IMR-90 (cell line): ENCODE results near the gene FOXP4. TPM values are rescaled to one million over a fixed set of nuclear protein-coding genes. Genes with fewer than 3 reads are reported as not detected.
"Not testable (repeated sequence)": the region's sequence is repeated elsewhere in the genome, so short reads cannot be mapped to it uniquely, and the experiment has no call there.

Experiments used
- ATAC-seq: fragments of 200-7000 bp; cut with Tn5 transposase; 2 replicates; pipeline ENCODE4 v1.9.1; 2020; ENCODE audit warnings: low read depth, mild to moderate bottlenecking, moderate library complexity
- BruUV-seq: library from RNA; stranded (reverse); fragments of 400-500 nt; replicated peaks from 2 replicates; lab custom pipeline; 2021; lab: Mats Ljungman, UMichigan
- CTCF ChIA-PET: fragments of 300-600 bp; formaldehyde crosslinking; extraction: SDS; loops from one replicate; lab custom pipeline; 2021; ENCODE audit warnings: antibody characterized with exemption; lab: Yijun Ruan, JAX
- POLR2A ChIA-PET: fragments of 300-600 bp; sonication (Branson Sonifier 250); formaldehyde crosslinking; loops from one replicate; lab custom pipeline; 2022; ENCODE audit warnings: antibody characterized with exemption; ENCODE audit not compliant: unreplicated experiment; lab: Charles Lee
- DNase-seq: peaks from one replicate; pipeline ENCODE4 v3.0.0; 2013
- H2AFZ ChIP-seq: replicated peaks from 2 replicates; pipeline ENCODE3; 2013; ENCODE audit warnings: low read length, mild to moderate bottlenecking; ENCODE audit not compliant: poor library complexity
- H2AK5ac ChIP-seq: 2 replicates; pipeline ENCODE4 v1.6.1; 2013; ENCODE audit warnings: low read depth, low read length, inconsistent platforms
- H2AK9ac ChIP-seq: replicated peaks from 2 replicates; pipeline ENCODE3; 2013; ENCODE audit warnings: mild to moderate bottlenecking, low read depth, low read length, moderate library complexity; ENCODE audit not compliant: poor library complexity
- H2BK120ac ChIP-seq: 2 replicates; pipeline ENCODE4 v1.6.1; 2013; ENCODE audit warnings: low read depth, low read length, inconsistent platforms
- H2BK15ac ChIP-seq: 3 replicates; pipeline ENCODE4 v1.6.1; 2013; ENCODE audit warnings: low read depth, low read length, inconsistent platforms
- H2BK20ac ChIP-seq: 2 replicates; pipeline ENCODE4 v1.6.1; 2013; ENCODE audit warnings: low read depth, mild to moderate bottlenecking, inconsistent platforms, low read length, moderate library complexity
- H2BK5ac ChIP-seq: 2 replicates; pipeline ENCODE4 v1.6.1; 2013; ENCODE audit warnings: mild to moderate bottlenecking, low read depth, low read length, inconsistent platforms; ENCODE audit not compliant: poor library complexity, severe bottlenecking
- H3K14ac ChIP-seq: replicated peaks from 2 replicates; pipeline ENCODE4 v1.6.1; 2013; ENCODE audit warnings: low read depth, low read length, inconsistent platforms
- H3K18ac ChIP-seq: 2 replicates; pipeline ENCODE4 v1.6.1; 2013; ENCODE audit warnings: low read depth, low read length, control low read depth
- H3K23ac ChIP-seq: 2 replicates; pipeline ENCODE4 v1.6.1; 2013; ENCODE audit warnings: low read depth, low read length, inconsistent platforms
- H3K27ac ChIP-seq: 2 replicates; pipeline ENCODE4 v1.5.1; 2013; ENCODE audit warnings: mild to moderate bottlenecking, control low read depth, low read length; ENCODE audit not compliant: insufficient read depth
- H3K27me3 ChIP-seq: 2 replicates; pipeline ENCODE4 v1.6.1; 2013; ENCODE audit warnings: low read length; ENCODE audit not compliant: control insufficient read depth, insufficient read depth
- H3K36me3 ChIP-seq: 2 replicates; pipeline ENCODE4 v1.6.1; 2013; ENCODE audit warnings: low read length, mixed read lengths; ENCODE audit not compliant: control insufficient read depth, insufficient read depth
- H3K4ac ChIP-seq: 2 replicates; pipeline ENCODE4 v1.6.1; 2013; ENCODE audit warnings: low read depth, low read length, inconsistent platforms
- H3K4me1 ChIP-seq: 2 replicates; pipeline ENCODE4 v1.6.1; 2013; ENCODE audit warnings: low read length, mixed read lengths; ENCODE audit not compliant: control insufficient read depth, insufficient read depth
- H3K4me2 ChIP-seq: 2 replicates; pipeline ENCODE4 v1.6.1; 2013; ENCODE audit warnings: low read depth, mild to moderate bottlenecking, control low read depth, low read length, moderate library complexity
- H3K4me3 ChIP-seq: 2 replicates; pipeline ENCODE4 v1.5.1; 2013; ENCODE audit warnings: low read depth, mild to moderate bottlenecking, control low read depth, low read length, moderate library complexity; ENCODE audit not compliant: insufficient read depth
- H3K56ac ChIP-seq: 2 replicates; pipeline ENCODE4 v1.6.1; 2013; ENCODE audit warnings: low read length, inconsistent platforms; ENCODE audit not compliant: insufficient read depth; ENCODE audit errors: extremely low read depth
- H3K79me1 ChIP-seq, 2 experiments: 2 replicates each; pipeline ENCODE4 v1.6.1; 2013; ENCODE audit warnings: low read length in 2 of 2, inconsistent platforms in 1 of 2, low read depth in 1 of 2
- H3K9ac ChIP-seq: 2 replicates; pipeline ENCODE4 v1.6.1; 2013; ENCODE audit warnings: low read depth, low read length, control low read depth
- H3K9me1 ChIP-seq: 2 replicates; pipeline ENCODE4 v1.6.1; 2013; ENCODE audit warnings: low read length, inconsistent platforms; ENCODE audit not compliant: insufficient read depth
- H3K9me3 ChIP-seq: 2 replicates; pipeline ENCODE4 v1.6.1; 2013; ENCODE audit warnings: low read length; ENCODE audit not compliant: control insufficient read depth, insufficient read depth
- H4K20me1 ChIP-seq: 2 replicates; pipeline ENCODE4 v1.6.1; 2013; ENCODE audit warnings: low read length, inconsistent platforms; ENCODE audit not compliant: insufficient read depth
- H4K5ac ChIP-seq: 2 replicates; pipeline ENCODE4 v1.6.1; 2013; ENCODE audit warnings: mild to moderate bottlenecking, low read depth, low read length, control low read depth
- H4K8ac ChIP-seq, 2 experiments: 2 replicates each; pipeline ENCODE4 v1.6.1; 2013; ENCODE audit warnings: low read depth in 2 of 2, low read length in 2 of 2, control low read depth in 1 of 2, inconsistent platforms in 1 of 2
- H4K91ac ChIP-seq: 2 replicates; pipeline ENCODE4 v1.6.1; 2013; ENCODE audit warnings: low read depth, low read length, inconsistent platforms; ENCODE audit not compliant: insufficient read depth
- WGBS, 2 experiments: methylation state at CpG; one replicate each; pipeline versions ENCODE4 v1.1.5 to v1.1.7; 2013; ENCODE audit warnings: missing lambda C conversion rate in 2 of 2; ENCODE audit not compliant: insufficient read length in 1 of 2; ENCODE audit errors: extremely low coverage in 2 of 2; 5-methylcytosine and 5-hydroxymethylcytosine counted together
- dilution Hi-C: fragments of 300-500 bp; cut with HindIII; formaldehyde crosslinking; loops from one replicate; pipeline ENCODE4 v1.14.3; 2018; ENCODE audit warnings: low sequenced_read_pairs; ENCODE audit not compliant: unreplicated experiment
- in situ Hi-C: fragments of 300-500 bp; cut with MboI; formaldehyde crosslinking; loops from 3 replicates; pipeline ENCODE4 v1.14.3; 2019; ENCODE audit warnings: low sequenced_read_pairs, inconsistent platforms, mixed read lengths
- intact Hi-C: fragments of 100-400 bp; cut with micrococcal nuclease; formaldehyde crosslinking; loops from 2 replicates; pipeline ENCODE4 v1.10.0; 2022
- polyA plus RNA-seq, 3 experiments: library from polyadenylated mRNA; depleted of rRNA; stranded (reverse); fragments of >200 nt; gene quantifications; 2 replicates each; pipeline ENCODE4 v1.2.3, GENCODE V29; 2012; ENCODE audit warnings: low replicate concordance in 1 of 3
- total RNA-seq: library from RNA; depleted of rRNA; stranded (reverse); fragments of >200 nt; gene quantifications from 2 replicates; pipeline ENCODE4 v1.2.3, GENCODE V29; 2012

The FOXP4 gene
- total and polyA plus RNA-seq, 2 of the 4 experiments (the other 2 are of a cell fraction) = 0.72 to 9.5 TPM

GRCh38 chr6:41619193-41619592, 73.0 kb downstream of the FOXP4 start:
- H2BK15ac ChIP-seq, H3K27ac ChIP-seq, H3K36me3 ChIP-seq, H4K91ac ChIP-seq, intact Hi-C loops, H3K4me3 ChIP-seq, H3K56ac ChIP-seq, CTCF ChIA-PET, H3K79me1 ChIP-seq, in situ Hi-C loops, H2BK120ac ChIP-seq, dilution Hi-C loops, H3K4me2 ChIP-seq, H3K4ac ChIP-seq, H4K20me1 ChIP-seq, H2AK9ac ChIP-seq, H3K23ac ChIP-seq, H3K9ac ChIP-seq, H4K8ac ChIP-seq, H3K4me1 ChIP-seq, H2BK20ac ChIP-seq, BruUV-seq, H3K14ac ChIP-seq, H4K5ac ChIP-seq, H2BK5ac ChIP-seq, H2AFZ ChIP-seq, POLR2A ChIA-PET, ATAC-seq, DNase-seq, H3K9me1 ChIP-seq, H3K18ac ChIP-seq, H2AK5ac ChIP-seq: not testable (repeated sequence)
- peaks cover 12% of the 10 kb centered on the region for H3K9me3 ChIP-seq
- WGBS, 2 experiments = no CpG with 5 or more reads among the region's 4 CpGs
- H3K27me3 ChIP-seq = peaks cover 20% of the 10 kb centered on the region
